ENCODE measurements around the gene PRELP. TPM values are rescaled to one million over a fixed set of nuclear protein-coding genes. Genes with fewer than 3 reads are reported as not detected.

Gene PRELP
- total RNA-seq, 1 experiment from 2014 or later = not detected

DNA sequence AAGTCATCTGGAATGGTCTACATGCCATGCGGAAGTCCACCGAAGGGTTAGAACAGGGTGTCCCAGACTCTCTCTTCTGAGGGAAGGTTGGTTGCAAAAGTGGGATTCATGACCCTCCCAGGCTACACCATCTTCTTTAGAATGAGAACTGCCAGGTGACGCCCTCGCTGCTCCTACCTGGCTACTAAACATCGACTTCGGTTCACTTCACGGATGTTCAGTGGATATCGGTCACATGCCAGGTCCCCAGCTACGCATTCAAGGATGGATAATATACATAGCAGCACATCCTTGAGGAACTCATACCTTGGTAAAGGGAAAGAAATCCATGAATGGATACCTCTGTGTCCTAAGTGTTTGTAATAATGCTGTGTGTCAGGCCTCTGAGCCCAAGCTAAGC is 15.0 kb downstream of the PRELP start:
- Histone ChIP-seq H3K4me3 (ENCODE audit: low read length) (no peak overlapping the region), H3K9me3 (ENCODE audit: low read length) (no peaks in the 10 kb centered on the region), H3K9me2 (replicated peaks; ENCODE audit: low read length) (no peaks in the 10 kb centered on the region), H4K20me1 (ENCODE audit: low read length) (no peaks in the 10 kb centered on the region), H3K4me2 (ENCODE audit: low read length) (no peak overlapping the region), H3F3A (ENCODE audit: low read length, unreplicated experiment) (no peaks in the 10 kb centered on the region), H3K27ac (ENCODE audit: low read length) (no peak overlapping the region), H3K79me2 (ENCODE audit: low read length) (no peaks in the 10 kb centered on the region), H3K27me3 (ENCODE audit: low read length) (no peaks in the 10 kb centered on the region), H3K36me3 (ENCODE audit: low read depth, low read length) (no peaks in the 10 kb centered on the region), H3K4me1 (ENCODE audit: insufficient read depth, low read length) (no peaks in the 10 kb centered on the region), H2AFZ (ENCODE audit: low read length) (no peak overlapping the region), H3K9ac (ENCODE audit: low read length) (no peak overlapping the region)
- no peak for ATAC-seq
- ChIA-PET POLR2A (ENCODE audit: unreplicated experiment) (no interaction called here), CTCF (interaction anchor here (0.7 kb wide), 1 partner anchor 210 kb away, joined by 4 read pairs; no protein-coding TSS in a partner anchor)
- no TSS peak for BruUV-seq (replicated peaks)
- DNase-seq = no peak
- no peak for TF ChIP-seq EZH2 (IDR thresholded peaks at IDR 0.05; ENCODE audit: low read length, unreplicated experiment)
- TF ChIP-seq EZH2phosphoT487 (IDR thresholded peaks at IDR 0.05; ENCODE audit: borderline replicate concordance, low read length) = no peak
- TF ChIP-seq CTCF (conservative IDR thresholded peaks at IDR 0.05; ENCODE audit: low read depth, low read length) = no peak
- intact Hi-C loops (cut with micrococcal nuclease) = no loop called here

GRCh38 chr1:203491664-203492063 is 16.1 kb downstream of the PRELP start:
- no peak overlapping the region for H3K4me3 ChIP-seq (ENCODE audit: low read length)
- BruUV-seq (replicated peaks) = no TSS peak
- TF ChIP-seq CTCF (conservative IDR thresholded peaks at IDR 0.05; ENCODE audit: low read depth, low read length) = no peak
- TF ChIP-seq EZH2 (IDR thresholded peaks at IDR 0.05; ENCODE audit: low read length, unreplicated experiment) = no peak
- no peak for TF ChIP-seq EZH2phosphoT487 (IDR thresholded peaks at IDR 0.05; ENCODE audit: borderline replicate concordance, low read length)
- DNase-seq (no peak), ATAC-seq (no peak)
- no peaks in the 10 kb centered on the region for H3K79me2 ChIP-seq (ENCODE audit: low read length)
- no peak overlapping the region for H3K27ac ChIP-seq (ENCODE audit: low read length)
- intact Hi-C loops (cut with micrococcal nuclease) = no loop called here
- H3K9me3 ChIP-seq (ENCODE audit: low read length) = no peaks in the 10 kb centered on the region
- H3K36me3 ChIP-seq (ENCODE audit: low read depth, low read length) = no peaks in the 10 kb centered on the region
- H2AFZ ChIP-seq (ENCODE audit: low read length) = no peak overlapping the region
- H3K4me2 ChIP-seq (ENCODE audit: low read length) = no peak overlapping the region
- no peaks in the 10 kb centered on the region for H4K20me1 ChIP-seq (ENCODE audit: low read length)
- H3K4me1 ChIP-seq (ENCODE audit: insufficient read depth, low read length) = no peaks in the 10 kb centered on the region
- no peaks in the 10 kb centered on the region for H3F3A ChIP-seq (ENCODE audit: low read length, unreplicated experiment)
- ChIA-PET CTCF (no interaction called here), POLR2A (ENCODE audit: unreplicated experiment) (no interaction called here)
- no peak overlapping the region for H3K9ac ChIP-seq (ENCODE audit: low read length)
- H3K27me3 ChIP-seq (ENCODE audit: low read length) = no peaks in the 10 kb centered on the region
- H3K9me2 ChIP-seq (replicated peaks; ENCODE audit: low read length) = no peaks in the 10 kb centered on the region

DNA sequence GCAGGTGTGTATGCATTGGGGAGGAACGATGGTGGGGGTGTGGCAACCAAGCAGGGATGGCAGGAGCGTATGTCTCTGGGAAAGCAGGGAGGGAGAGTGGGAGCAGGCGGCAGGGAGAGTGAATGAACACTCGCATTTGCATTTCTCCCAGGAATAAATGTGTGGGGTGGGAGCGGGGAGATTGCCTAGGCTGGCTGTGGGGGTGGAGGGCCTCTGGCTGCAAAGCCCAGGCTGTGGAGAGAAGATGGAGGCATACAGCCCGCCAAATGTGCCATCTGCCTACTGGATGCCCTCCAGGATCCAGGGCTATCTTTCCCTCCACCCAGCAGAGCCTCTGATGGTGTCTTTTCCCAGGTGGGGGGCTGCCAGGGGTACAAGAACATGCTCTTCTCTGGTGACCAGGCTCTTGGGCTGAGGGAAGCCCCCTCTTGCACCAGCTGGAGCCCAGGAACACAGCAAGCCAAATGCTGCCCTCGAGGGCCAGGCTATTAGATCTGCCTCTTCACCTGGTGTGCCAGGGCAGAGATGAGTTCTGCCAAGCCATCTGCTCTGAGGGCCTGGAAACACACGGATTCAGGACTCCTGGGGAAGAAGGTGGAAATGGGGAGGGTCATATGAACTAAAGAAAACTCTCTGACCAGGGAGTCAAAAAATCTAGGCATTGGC is 16.6 kb downstream of the PRELP start:
- H3K27me3 ChIP-seq (ENCODE audit: low read length) = no peaks in the 10 kb centered on the region
- no peak overlapping the region for H3K4me3 ChIP-seq (ENCODE audit: low read length)
- no TSS peak for BruUV-seq (replicated peaks)
- ATAC-seq (no peak), DNase-seq (no peak)
- no peak overlapping the region for H3K9ac ChIP-seq (ENCODE audit: low read length)
- H4K20me1 ChIP-seq (ENCODE audit: low read length) = no peaks in the 10 kb centered on the region
- H3K36me3 ChIP-seq (ENCODE audit: low read depth, low read length) = no peaks in the 10 kb centered on the region
- POLR2A ChIA-PET (ENCODE audit: unreplicated experiment) = no interaction called here
- CTCF ChIA-PET = no interaction called here
- H3K27ac ChIP-seq (ENCODE audit: low read length) = no peak overlapping the region
- TF ChIP-seq CTCF (conservative IDR thresholded peaks at IDR 0.05; ENCODE audit: low read depth, low read length) = no peak
- no peak for TF ChIP-seq EZH2 (IDR thresholded peaks at IDR 0.05; ENCODE audit: low read length, unreplicated experiment)
- no peak for TF ChIP-seq EZH2phosphoT487 (IDR thresholded peaks at IDR 0.05; ENCODE audit: borderline replicate concordance, low read length)
- no peaks in the 10 kb centered on the region for H3K9me3 ChIP-seq (ENCODE audit: low read length)
- no peaks in the 10 kb centered on the region for H3F3A ChIP-seq (ENCODE audit: low read length, unreplicated experiment)
- no peaks in the 10 kb centered on the region for H3K9me2 ChIP-seq (replicated peaks; ENCODE audit: low read length)
- no peaks in the 10 kb centered on the region for H3K4me1 ChIP-seq (ENCODE audit: insufficient read depth, low read length)
- H3K79me2 ChIP-seq (ENCODE audit: low read length) = no peaks in the 10 kb centered on the region
- no peak overlapping the region for H2AFZ ChIP-seq (ENCODE audit: low read length)
- no peak overlapping the region for H3K4me2 ChIP-seq (ENCODE audit: low read length)
- intact Hi-C loops (cut with micrococcal nuclease) = no loop called here
